BJ (cell line): ENCODE data around the gene PEX26. TPM values are rescaled to one million over a fixed set of nuclear protein-coding genes. Genes with fewer than 3 reads are reported as not detected.

ENCODE experiments used
- CTCF ChIA-PET: fragments of 350-600 bp; formaldehyde crosslinking; extraction: SDS; loops from one replicate; lab custom pipeline; 2021; ENCODE audit warnings: antibody characterized with exemption, inconsistent platforms; lab: Yijun Ruan, JAX
- POLR2A ChIA-PET: fragments of 300-600 bp; sonication (Branson Sonifier 250); formaldehyde crosslinking; extraction: SDS; loops from one replicate; lab custom pipeline; 2021; ENCODE audit warnings: antibody characterized with exemption; lab: Charles Lee
- DNase-seq: peaks from one replicate; pipeline ENCODE4 v3.0.0-alpha.2; 2011; ENCODE audit warnings: low read depth
- H3K27me3 ChIP-seq: 2 replicates; pipeline ENCODE4 v1.6.0; 2011; ENCODE audit warnings: low read length; ENCODE audit not compliant: control insufficient read depth, insufficient read depth
- H3K36me3 ChIP-seq: 2 replicates; pipeline ENCODE4 v1.5.1; 2011; ENCODE audit warnings: low read length; ENCODE audit not compliant: control insufficient read depth, insufficient read depth
- H3K4me3 ChIP-seq: 2 replicates; pipeline ENCODE4 v1.5.1; 2011; ENCODE audit warnings: low read depth, mild to moderate bottlenecking, control low read depth, low read length
- CTCF ChIP-seq: IDR thresholded peaks from 2 replicates; pipeline ENCODE4 v1.5.1; 2011; ENCODE audit warnings: low read depth, mild to moderate bottlenecking, control low read depth, inconsistent platforms, low read length, moderate library complexity; ENCODE audit not compliant: insufficient read depth
- polyA plus RNA-seq: library from polyadenylated mRNA; depleted of rRNA; stranded (reverse); fragments of >200 nt; gene quantifications from 2 replicates; pipeline ENCODE4 v1.2.3, GENCODE V29; 2011; rRNA removed
- small RNA-seq: library from RNA; depleted of rRNA; stranded (forward); fragments of <200 nt; gene quantifications from one replicate; pipeline ENCODE3, GENCODE V24; 2012; ENCODE audit warnings: low replicate concordance, low read depth; ENCODE audit not compliant: insufficient read length

The PEX26 gene
- polyA plus RNA-seq, 1 experiment: 30.6 TPM

GRCh38 chr22:18154821-18155390 is 77.1 kb downstream of the PEX26 start:
- no peaks in the 10 kb centered on the region for H3K36me3 ChIP-seq
- no peak for TF ChIP-seq CTCF
- DNase-seq: no peak
- no peak overlapping the region for H3K4me3 ChIP-seq
- ChIA-PET POLR2A (no interaction called here), CTCF (interaction anchor here (0.6 kb wide), 1 partner anchor 132 kb away, joined by 3 read pairs; no protein-coding TSS in a partner anchor)
- no peaks in the 10 kb centered on the region for H3K27me3 ChIP-seq

Small RNA genes lying within 50 kb of the gene (small RNA-seq; reads per million reads assigned to genes)
- gene AC016027.5: not detected

Other genes starting within 250 kb of the PEX26 start
- gene MICAL3, start 53.4 kb upstream of the PEX26 start, polyA plus RNA-seq: 13.4 and 16.4 TPM in 2 replicates
- 1.2 and 1.3 TPM in 2 replicates for gene TUBA8, start 32.8 kb downstream of the PEX26 start, polyA plus RNA-seq
- 4.4 and 5.9 TPM in 2 replicates for gene USP18, start 72.2 kb downstream of the PEX26 start, polyA plus RNA-seq